CD14-positive monocyte (primary cell): ENCODE data around the gene IL16. TPM values are rescaled to one million over a fixed set of nuclear protein-coding genes. Genes with fewer than 3 reads are reported as not detected.

Experiments
- DNase-seq, 3 donors: peaks; one replicate each; pipeline ENCODE4 v3.0.0-alpha.2; 2011 to 2022
- H2AFZ ChIP-seq: 2 replicates; pipeline ENCODE4 v1.6.0; 2012; ENCODE audit warnings: mild to moderate bottlenecking, low read depth, low read length, inconsistent platforms; ENCODE audit not compliant: insufficient read depth, poor library complexity, severe bottlenecking
- H3K27ac ChIP-seq, 2 donors: 1 replicate in 1 of 2; 2 replicates in 1 of 2; pipeline ENCODE4 v1.5.1; 2012 to 2013; ENCODE audit warnings: low read length in 2 of 2, control low read depth in 1 of 2, inconsistent platforms in 1 of 2, low read depth in 1 of 2, mild to moderate bottlenecking in 1 of 2
- H3K27me3 ChIP-seq, 2 donors: one replicate each; pipeline versions ENCODE4 v1.6.0 to v1.6.1; 2011 to 2013; ENCODE audit warnings: low read length in 2 of 2; ENCODE audit not compliant: control insufficient read depth in 2 of 2, insufficient read depth in 2 of 2
- H3K36me3 ChIP-seq, 2 donors: replicated peaks in 1 of 2; 1 replicate in 1 of 2; 2 replicates in 1 of 2; pipeline versions ENCODE4 v1.5.1 to v1.6.1; 2012 to 2013; ENCODE audit warnings: low read length in 2 of 2, control low read depth in 1 of 2, inconsistent platforms in 1 of 2, mild to moderate bottlenecking in 1 of 2; ENCODE audit not compliant: insufficient read depth in 2 of 2, control insufficient read depth in 1 of 2
- H3K4me1 ChIP-seq, 2 donors: 1 replicate in 1 of 2; 2 replicates in 1 of 2; pipeline versions ENCODE4 v1.5.1 to v1.6.1; 2012 to 2013; ENCODE audit warnings: low read length in 2 of 2, control low read depth in 1 of 2, inconsistent platforms in 1 of 2, mild to moderate bottlenecking in 1 of 2, moderate library complexity in 1 of 2; ENCODE audit not compliant: insufficient read depth in 2 of 2, control insufficient read depth in 1 of 2
- H3K4me2 ChIP-seq: replicated peaks from 2 replicates; pipeline ENCODE3; 2012; ENCODE audit warnings: low read length, moderate library complexity, mild to moderate bottlenecking; ENCODE audit not compliant: poor library complexity, severe bottlenecking; ENCODE audit errors: extremely low read depth
- H3K4me3 ChIP-seq, 3 experiments: fragments of 200-600 bp in 1 of 3; sonication (generic) in 1 of 3; replicated peaks in 1 of 3; 1 replicate in 2 of 3; 2 replicates in 1 of 3; pipeline ENCODE4 v1.5.1; 2011 to 2013; ENCODE audit warnings: low read length in 3 of 3, mild to moderate bottlenecking in 3 of 3, control low read depth in 2 of 3, low read depth in 2 of 3, inconsistent platforms in 1 of 3, moderate library complexity in 1 of 3
- H3K79me2 ChIP-seq: 2 replicates; pipeline ENCODE4 v1.6.0; 2012; ENCODE audit warnings: mild to moderate bottlenecking, control low read depth, inconsistent platforms, low read length, moderate library complexity; ENCODE audit not compliant: insufficient read depth
- H3K9ac ChIP-seq: 2 replicates; pipeline ENCODE4 v1.6.0; 2017; ENCODE audit warnings: low read length, mild to moderate bottlenecking; ENCODE audit not compliant: insufficient read depth, poor library complexity, severe bottlenecking
- H3K9me3 ChIP-seq, 2 donors: replicated peaks in 1 of 2; 1 replicate in 1 of 2; 2 replicates in 1 of 2; pipeline versions ENCODE4 v1.5.1 to v1.6.1; 2012 to 2013; ENCODE audit warnings: low read length in 2 of 2, control low read depth in 1 of 2; ENCODE audit not compliant: control insufficient read depth in 1 of 2, insufficient read depth in 1 of 2
- H4K20me1 ChIP-seq: 2 replicates; pipeline ENCODE4 v1.6.0; 2012; ENCODE audit warnings: mild to moderate bottlenecking, low read length, control low read depth, moderate library complexity; ENCODE audit not compliant: insufficient read depth
- H3K27ac Mint-ChIP-seq, 7 donors: one replicate each; pipeline ENCODE4 v1.8.0; 2020; ENCODE audit warnings: mild to moderate bottlenecking in 7 of 7, mixed read lengths in 7 of 7, moderate library complexity in 6 of 7, inconsistent platforms in 2 of 7
- H3K27me3 Mint-ChIP-seq, 3 donors: one replicate each; pipeline ENCODE4 v1.8.0; 2021 to 2022; ENCODE audit warnings: low read depth in 3 of 3, mild to moderate bottlenecking in 3 of 3, mixed read lengths in 3 of 3, moderate library complexity in 3 of 3, inconsistent platforms in 1 of 3
- H3K36me3 Mint-ChIP-seq, 2 donors: one replicate each; pipeline ENCODE4 v1.8.0; 2020; ENCODE audit warnings: mixed read lengths in 2 of 2, inconsistent platforms in 1 of 2, mild to moderate bottlenecking in 1 of 2
- H3K4me1 Mint-ChIP-seq: one replicate; pipeline ENCODE4 v1.8.0; 2020; ENCODE audit warnings: mild to moderate bottlenecking, mixed read lengths
- H3K4me3 Mint-ChIP-seq, 2 donors: one replicate each; pipeline ENCODE4 v1.8.0; 2020; ENCODE audit warnings: mild to moderate bottlenecking in 2 of 2, mixed read lengths in 2 of 2, moderate library complexity in 1 of 2
- H3K9me3 Mint-ChIP-seq, 7 donors: one replicate each; pipeline ENCODE4 v1.8.0; 2020 to 2022; ENCODE audit warnings: mixed read lengths in 7 of 7, mild to moderate bottlenecking in 6 of 7, moderate library complexity in 6 of 7, inconsistent platforms in 2 of 7
- CTCF ChIP-seq: fragments of 200-600 bp; IDR thresholded peaks from one replicate; pipeline ENCODE4 v1.8.0; 2022; ENCODE audit warnings: antibody characterized with exemption, mild to moderate bottlenecking
- WGBS: methylation state at CpG from one replicate; pipeline ENCODE4 v1.1.5; 2013; ENCODE audit warnings: missing lambda C conversion rate; ENCODE audit not compliant: insufficient coverage; 5-methylcytosine and 5-hydroxymethylcytosine counted together
- intact Hi-C, 2 donors: fragments of 100-400 bp; cut with micrococcal nuclease; formaldehyde crosslinking; loops; one replicate each; pipeline versions ENCODE4 v1.15.0 to v1.15.1; 2023
- polyA plus RNA-seq, 3 donors: library from polyadenylated mRNA; depleted of rRNA in 1 of 3; unstranded in 2 of 3; stranded (reverse) in 1 of 3; fragments of 300-500 nt in 2 of 3; fragments of >200 nt in 1 of 3; fragmentation: Illumina TruSeq in 2 of 3; gene quantifications; 1 replicate in 2 of 3; 2 replicates in 1 of 3; pipeline ENCODE4 v1.2.3, GENCODE V29; 2012 to 2021

Gene IL16
- polyA plus RNA-seq, 3 donors, result 64.8 to 95.1 (median 71.5) TPM

- no peak overlapping the region for H3K27ac Mint-ChIP-seq
- Histone ChIP-seq H4K20me1 (no peaks in the 10 kb centered on the region), H2AFZ (no peak overlapping the region), H3K27me3 (no peaks in the 10 kb centered on the region), H3K4me1 (no peaks in the 10 kb centered on the region), H3K27ac (no peak overlapping the region), H3K79me2 (no peaks in the 10 kb centered on the region), H3K9ac (no peak overlapping the region), H3K9me3 (no peaks in the 10 kb centered on the region), H3K36me3 (no peaks in the 10 kb centered on the region), H3K4me2 (no peak overlapping the region), H3K4me3 (no peak overlapping the region)
- DNase-seq, result no peak
- TF ChIP-seq CTCF, result no peak
- H3K9me3 Mint-ChIP-seq, result no peaks in the 10 kb centered on the region
- H3K4me3 Mint-ChIP-seq, result no peak overlapping the region
- no peaks in the 10 kb centered on the region for H3K36me3 Mint-ChIP-seq
- H3K4me1 Mint-ChIP-seq, result no peaks in the 10 kb centered on the region
- H3K27me3 Mint-ChIP-seq, result peaks cover 0 to 6% (median 0%) of the 10 kb centered on the region in 3 donors
- WGBS, result 95% methylated on average over 4 of the region's 6 CpGs
- intact Hi-C loops, result no loop called here
These were observed 161.6 kb downstream of the IL16 start for GRCh38 chr15:81358248-81358647.

GRCh38 chr15:81360491-81360890 lies 163.8 kb downstream of the IL16 start:
- Histone ChIP-seq H2AFZ (no peak overlapping the region), H3K27me3 (no peaks in the 10 kb centered on the region), H3K9me3 (no peaks in the 10 kb centered on the region), H3K4me1 (no peaks in the 10 kb centered on the region), H3K9ac (no peak overlapping the region), H4K20me1 (no peaks in the 10 kb centered on the region), H3K4me3 (no peak overlapping the region), H3K27ac (no peak overlapping the region), H3K79me2 (no peaks in the 10 kb centered on the region), H3K36me3 (no peaks in the 10 kb centered on the region), H3K4me2 (no peak overlapping the region)
- Mint-ChIP-seq H3K27me3 (peaks cover 0 to 6% (median 0%) of the 10 kb centered on the region in 3 donors), H3K36me3 (no peaks in the 10 kb centered on the region), H3K9me3 (no peaks in the 10 kb centered on the region), H3K27ac (no peak overlapping the region), H3K4me1 (no peaks in the 10 kb centered on the region), H3K4me3 (no peak overlapping the region)
- DNase-seq, result no peak
- no peak for TF ChIP-seq CTCF
- intact Hi-C loops, result no loop called here
- 98% methylated on average over 5 of the region's 5 CpGs for WGBS
